ENCODE results near the gene VSTM4. TPM values are rescaled to one million over a fixed set of nuclear protein-coding genes. Genes with fewer than 3 reads are reported as not detected.

VSTM4 gene
- total RNA-seq, 3 donors from 2014 or later = 1.5 to 13.8 (median 2.2) TPM

DNA sequence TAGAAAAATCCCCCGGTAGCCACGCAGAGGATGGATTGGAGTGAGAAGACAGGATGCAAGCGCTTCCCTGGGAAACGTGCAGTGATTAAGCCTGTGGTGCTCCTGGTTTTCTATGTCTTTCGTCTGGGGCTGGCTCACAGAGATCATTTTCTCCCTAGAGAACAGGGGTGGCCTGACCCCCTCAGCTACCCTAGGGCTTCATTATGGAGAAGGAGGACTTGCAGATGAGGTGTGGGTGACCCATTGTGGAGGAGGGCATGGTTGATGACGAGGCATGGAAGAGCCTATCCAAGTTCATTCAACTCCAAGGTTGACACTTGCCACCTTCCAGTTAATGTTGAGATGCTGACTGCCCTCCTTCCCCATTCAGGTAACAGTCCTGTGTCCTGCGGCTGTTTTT lies 75.9 kb downstream of the VSTM4 start:
- DNase-seq (no peak), ATAC-seq (no peak)
- TF ChIP-seq, protein P1, sequence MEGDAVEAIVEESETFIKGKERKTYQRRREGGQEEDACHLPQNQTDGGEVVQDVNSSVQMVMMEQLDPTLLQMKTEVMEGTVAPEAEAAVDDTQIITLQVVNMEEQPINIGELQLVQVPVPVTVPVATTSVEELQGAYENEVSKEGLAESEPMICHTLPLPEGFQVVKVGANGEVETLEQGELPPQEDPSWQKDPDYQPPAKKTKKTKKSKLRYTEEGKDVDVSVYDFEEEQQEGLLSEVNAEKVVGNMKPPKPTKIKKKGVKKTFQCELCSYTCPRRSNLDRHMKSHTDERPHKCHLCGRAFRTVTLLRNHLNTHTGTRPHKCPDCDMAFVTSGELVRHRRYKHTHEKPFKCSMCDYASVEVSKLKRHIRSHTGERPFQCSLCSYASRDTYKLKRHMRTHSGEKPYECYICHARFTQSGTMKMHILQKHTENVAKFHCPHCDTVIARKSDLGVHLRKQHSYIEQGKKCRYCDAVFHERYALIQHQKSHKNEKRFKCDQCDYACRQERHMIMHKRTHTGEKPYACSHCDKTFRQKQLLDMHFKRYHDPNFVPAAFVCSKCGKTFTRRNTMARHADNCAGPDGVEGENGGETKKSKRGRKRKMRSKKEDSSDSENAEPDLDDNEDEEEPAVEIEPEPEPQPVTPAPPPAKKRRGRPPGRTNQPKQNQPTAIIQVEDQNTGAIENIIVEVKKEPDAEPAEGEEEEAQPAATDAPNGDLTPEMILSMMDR (IDR thresholded peaks at IDR 0.05) = no peak
- no peaks in the 10 kb centered on the region for H3K9me3 ChIP-seq
- H3K4me3 ChIP-seq = no peak overlapping the region
- H3K4me1 ChIP-seq (ENCODE audit: low read depth) = no peaks in the 10 kb centered on the region
- intact Hi-C loops (cut with DNase I, micrococcal nuclease) = no loop called here
- H3K36me3 ChIP-seq (ENCODE audit: low read depth) = no peaks in the 10 kb centered on the region

DNA sequence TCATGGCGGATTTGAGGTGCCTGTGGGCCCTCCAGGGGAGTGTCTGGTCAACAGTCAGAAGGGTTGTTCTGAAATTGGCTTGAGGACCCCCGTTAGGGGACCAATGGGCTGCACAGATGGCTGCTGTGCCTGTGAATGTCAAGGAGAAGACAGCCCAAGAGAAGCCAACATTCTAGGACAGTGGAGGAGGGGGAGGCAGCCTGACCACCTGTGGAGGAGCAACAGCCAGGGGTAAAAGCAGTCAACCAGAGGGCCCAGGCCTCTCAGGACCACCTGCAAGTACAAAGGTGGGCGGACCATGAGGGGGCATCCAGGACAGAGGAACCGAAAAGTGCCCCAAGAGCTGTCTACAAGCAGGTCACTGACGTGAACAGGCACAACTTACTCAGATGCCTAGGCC lies 76.6 kb downstream of the VSTM4 start:
- no peaks in the 10 kb centered on the region for H3K9me3 ChIP-seq
- no peaks in the 10 kb centered on the region for H3K36me3 ChIP-seq (ENCODE audit: low read depth)
- no peak overlapping the region for H3K4me3 ChIP-seq
- ATAC-seq (no peak), DNase-seq (no peak)
- intact Hi-C loops (cut with DNase I, micrococcal nuclease) = no loop called here
- H3K4me1 ChIP-seq (ENCODE audit: low read depth) = no peaks in the 10 kb centered on the region
- TF ChIP-seq, protein P1 (IDR thresholded peaks at IDR 0.05) = no peak

DNA sequence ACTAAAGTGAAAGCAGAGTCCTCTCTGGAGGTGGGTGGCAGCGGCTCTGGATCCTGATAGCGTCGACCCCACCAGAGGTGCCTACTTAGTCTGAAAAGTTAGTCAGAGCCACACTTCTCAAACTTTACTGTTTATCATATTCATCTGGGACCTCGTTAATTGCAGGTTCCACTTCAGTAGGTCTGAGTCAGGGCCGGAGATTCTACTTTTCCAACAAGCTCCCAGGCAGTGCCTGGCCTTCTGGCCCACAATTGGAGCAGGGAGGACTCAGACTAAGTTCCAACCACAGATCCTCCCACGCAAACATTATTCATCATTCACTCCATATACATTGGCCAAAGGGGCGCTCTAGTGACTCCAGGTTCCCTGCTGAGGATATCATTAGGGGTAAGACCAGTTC lies 78.1 kb downstream of the VSTM4 start:
- TF ChIP-seq, protein P1 (IDR thresholded peaks at IDR 0.05) = no peak
- no peak for DNase-seq
- no peaks in the 10 kb centered on the region for H3K36me3 ChIP-seq (ENCODE audit: low read depth)
- no peak for ATAC-seq
- intact Hi-C loops (cut with DNase I, micrococcal nuclease) = no loop called here
- H3K4me3 ChIP-seq = no peak overlapping the region
- H3K9me3 ChIP-seq = no peaks in the 10 kb centered on the region
- no peaks in the 10 kb centered on the region for H3K4me1 ChIP-seq (ENCODE audit: low read depth)

DNA sequence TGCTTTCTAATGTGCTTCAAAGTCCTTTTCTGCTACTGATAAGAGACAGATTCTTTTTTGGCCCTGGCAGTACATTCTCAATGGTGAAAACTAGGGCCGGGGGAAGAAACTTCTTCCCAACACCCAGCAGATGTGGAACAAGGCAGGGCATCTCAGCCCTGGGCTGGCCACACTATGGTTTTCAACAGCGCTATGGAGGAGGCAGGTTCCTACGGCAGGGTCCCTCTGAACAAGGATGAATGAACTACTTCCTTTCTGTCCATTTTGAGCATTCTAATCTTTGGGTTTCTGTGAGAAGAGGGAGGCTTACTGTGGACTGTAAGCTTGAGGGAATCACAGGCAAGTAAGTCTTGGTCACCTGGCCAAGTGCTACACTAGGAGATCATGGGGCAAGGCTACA lies 78.7 kb downstream of the VSTM4 start:
- H3K4me1 ChIP-seq (ENCODE audit: low read depth) = no peaks in the 10 kb centered on the region
- intact Hi-C loops (cut with DNase I, micrococcal nuclease) = no loop called here
- H3K9me3 ChIP-seq = no peaks in the 10 kb centered on the region
- DNase-seq (no peak), ATAC-seq (no peak)
- TF ChIP-seq, protein P1 (IDR thresholded peaks at IDR 0.05) = no peak
- H3K36me3 ChIP-seq (ENCODE audit: low read depth) = no peaks in the 10 kb centered on the region
- no peak overlapping the region for H3K4me3 ChIP-seq

DNA sequence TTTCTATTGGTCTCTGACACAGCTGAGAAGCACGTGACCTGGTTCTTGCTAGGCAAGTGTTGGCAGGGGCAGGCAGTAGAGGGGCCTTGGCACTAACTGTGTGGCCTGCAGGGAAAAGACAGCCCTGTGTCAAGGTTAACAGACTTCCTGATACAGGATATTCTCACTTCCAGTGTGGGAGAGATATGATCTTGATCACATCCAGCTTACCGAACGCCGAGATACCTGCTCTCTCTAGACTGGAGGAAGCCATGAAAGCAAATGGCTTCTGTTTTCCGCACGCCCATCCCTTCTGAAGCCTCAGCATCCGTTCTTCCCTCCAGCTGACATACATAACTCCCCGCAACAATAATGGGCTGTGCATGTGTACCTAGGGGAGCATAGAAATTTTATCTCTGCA lies 79.4 kb downstream of the VSTM4 start:
- H3K9me3 ChIP-seq = no peaks in the 10 kb centered on the region
- H3K36me3 ChIP-seq (ENCODE audit: low read depth) = no peaks in the 10 kb centered on the region
- intact Hi-C loops (cut with DNase I, micrococcal nuclease) = no loop called here
- H3K4me3 ChIP-seq = no peak overlapping the region
- TF ChIP-seq, protein P1 (IDR thresholded peaks at IDR 0.05) = no peak
- ATAC-seq (no peak), DNase-seq (no peak)
- no peaks in the 10 kb centered on the region for H3K4me1 ChIP-seq (ENCODE audit: low read depth)

DNA sequence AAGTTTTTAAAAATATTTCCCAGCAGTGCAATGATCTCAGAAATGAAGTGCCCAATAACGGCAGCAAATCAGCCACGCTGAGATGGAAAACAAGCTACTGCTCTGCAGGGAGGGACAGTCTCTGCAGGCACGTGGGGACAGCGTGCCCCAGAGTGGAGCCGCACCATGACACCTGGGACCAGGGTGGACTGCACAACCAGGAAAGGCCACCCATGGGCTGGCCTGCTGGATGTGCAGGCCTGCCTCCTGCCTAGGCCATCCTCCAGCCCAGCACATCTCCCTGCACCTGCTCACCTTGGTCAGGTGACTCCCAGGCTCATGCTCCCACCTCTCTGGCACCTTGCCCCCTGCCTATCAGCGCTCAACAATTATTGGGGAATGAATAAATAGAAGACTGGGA lies 80.4 kb downstream of the VSTM4 start:
- intact Hi-C loops (cut with DNase I, micrococcal nuclease) = no loop called here

More for the DNA sequence above, 80.4 kb downstream of the VSTM4 start:
- Histone ChIP-seq H3K4me1 (ENCODE audit: low read depth) (no peaks in the 10 kb centered on the region), H3K36me3 (ENCODE audit: low read depth) (no peaks in the 10 kb centered on the region), H3K9me3 (no peaks in the 10 kb centered on the region), H3K4me3 (no peak overlapping the region)
- TF ChIP-seq, protein P1 (IDR thresholded peaks at IDR 0.05) = no peak
- ATAC-seq (no peak), DNase-seq (no peak)
